ENCODE data around the gene IL18R1. TPM values are rescaled to one million over a fixed set of nuclear protein-coding genes. Genes with fewer than 3 reads are reported as not detected.
A peak's percentile ranks its signal among the peaks of the same experiment; 100 is the strongest.

Gene IL18R1
- total RNA-seq, 1 experiment from 2014 or later: 0.37 TPM

GRCh38 chr2:102337481-102338386 lies 17.9 kb upstream of the IL18R1 start:
- in situ Hi-C loops (cut with HindIII; ENCODE audit: low pct_unique_long_range_greater_than_20kb, low sequenced_read_pairs): no loop called here
- DNase-seq (ENCODE audit: low read depth, low spot score): no peak

- no peak for DNase-seq (ENCODE audit: low read depth, low spot score)
- in situ Hi-C loops (cut with HindIII; ENCODE audit: low pct_unique_long_range_greater_than_20kb, low sequenced_read_pairs): no loop called here
These were observed 14.8 kb upstream of the IL18R1 start for GRCh38 chr2:102340778-102341177.

- no peak for DNase-seq (ENCODE audit: low read depth, low spot score)
- in situ Hi-C loops (cut with HindIII; ENCODE audit: low pct_unique_long_range_greater_than_20kb, low sequenced_read_pairs): no loop called here
These were observed 12.7 kb upstream of the IL18R1 start for GRCh38 chr2:102342888-102343287.

GRCh38 chr2:102344397-102344796 lies 11.2 kb upstream of the IL18R1 start:
- in situ Hi-C loops (cut with HindIII; ENCODE audit: low pct_unique_long_range_greater_than_20kb, low sequenced_read_pairs): no loop called here
- DNase-seq (ENCODE audit: low read depth, low spot score): no peak

GRCh38 chr2:102345329-102345920 lies 10.2 kb upstream of the IL18R1 start:
- in situ Hi-C loops (cut with HindIII; ENCODE audit: low pct_unique_long_range_greater_than_20kb, low sequenced_read_pairs): no loop called here
- no peak for DNase-seq (ENCODE audit: low read depth, low spot score)

- in situ Hi-C loops (cut with HindIII; ENCODE audit: low pct_unique_long_range_greater_than_20kb, low sequenced_read_pairs): no loop called here
- DNase-seq (ENCODE audit: low read depth, low spot score): no peak
These were observed 9.0 kb upstream of the IL18R1 start for GRCh38 chr2:102346381-102347130.

- no peak for DNase-seq (ENCODE audit: low read depth, low spot score)
- in situ Hi-C loops (cut with HindIII; ENCODE audit: low pct_unique_long_range_greater_than_20kb, low sequenced_read_pairs): no loop called here
These were observed 5.3 kb upstream of the IL18R1 start for GRCh38 chr2:102350137-102350793.

GRCh38 chr2:102356381-102356712 lies 751 bp downstream of the IL18R1 start:
- DNase-seq (ENCODE audit: low read depth, low spot score): no peak
- in situ Hi-C loops (cut with HindIII; ENCODE audit: low pct_unique_long_range_greater_than_20kb, low sequenced_read_pairs): no loop called here

- in situ Hi-C loops (cut with HindIII; ENCODE audit: low pct_unique_long_range_greater_than_20kb, low sequenced_read_pairs): no loop called here
- no peak for DNase-seq (ENCODE audit: low read depth, low spot score)
These were observed 1.1 kb downstream of the IL18R1 start for GRCh38 chr2:102356741-102357140.

- in situ Hi-C loops (cut with HindIII; ENCODE audit: low pct_unique_long_range_greater_than_20kb, low sequenced_read_pairs): no loop called here
- DNase-seq (ENCODE audit: low read depth, low spot score): no peak
These were observed 2.3 kb downstream of the IL18R1 start for GRCh38 chr2:102357937-102358336.

GRCh38 chr2:102358496-102358895 lies 2.9 kb downstream of the IL18R1 start:
- peak; percentile 10 for DNase-seq (ENCODE audit: low read depth, low spot score)
- in situ Hi-C loops (cut with HindIII; ENCODE audit: low pct_unique_long_range_greater_than_20kb, low sequenced_read_pairs): no loop called here

GRCh38 chr2:102359527-102359926 lies 3.9 kb downstream of the IL18R1 start:
- in situ Hi-C loops (cut with HindIII; ENCODE audit: low pct_unique_long_range_greater_than_20kb, low sequenced_read_pairs): no loop called here
- no peak for DNase-seq (ENCODE audit: low read depth, low spot score)

GRCh38 chr2:102361632-102362241 lies 6.1 kb downstream of the IL18R1 start:
- in situ Hi-C loops (cut with HindIII; ENCODE audit: low pct_unique_long_range_greater_than_20kb, low sequenced_read_pairs): no loop called here
- DNase-seq (ENCODE audit: low read depth, low spot score): no peak

- in situ Hi-C loops (cut with HindIII; ENCODE audit: low pct_unique_long_range_greater_than_20kb, low sequenced_read_pairs): no loop called here
- no peak for DNase-seq (ENCODE audit: low read depth, low spot score)
These were observed 10.2 kb downstream of the IL18R1 start for GRCh38 chr2:102365763-102366162.

GRCh38 chr2:102366406-102367112 lies 11.0 kb downstream of the IL18R1 start:
- DNase-seq (ENCODE audit: low read depth, low spot score): no peak
- in situ Hi-C loops (cut with HindIII; ENCODE audit: low pct_unique_long_range_greater_than_20kb, low sequenced_read_pairs): no loop called here

- in situ Hi-C loops (cut with HindIII; ENCODE audit: low pct_unique_long_range_greater_than_20kb, low sequenced_read_pairs): no loop called here
- no peak for DNase-seq (ENCODE audit: low read depth, low spot score)
These were observed 11.9 kb downstream of the IL18R1 start for GRCh38 chr2:102367331-102367971.

All from SK-MEL-5 (cell line).